NCI-H526 treated with DMSO at 0.1 percent for 48 hours (cell line): Measurements from ENCODE around the gene ARID3C.

Source experiments
- DNase-seq: peaks from one replicate; lab custom pipeline; 2025; lab: John Stamatoyannopoulos, UW

ARID3C gene

GRCh38 chr9:34628656-34629490, at the start of gene ARID3C:
Gene ARID3C, minus strand, starts transcription at chr9:34629066. Its CDS starts 1,052 bp downstream, at chr9:34628014.
- DNase-seq = peak; percentile 42

- no peak for DNase-seq
Measured at GRCh38 chr9:34675869-34676268, 47.0 kb upstream of the ARID3C start.

GRCh38 chr9:34675048-34675714, 46.3 kb upstream of the ARID3C start:
- DNase-seq = peak; percentile 25

GRCh38 chr9:34674440-34674839, 45.6 kb upstream of the ARID3C start:
- no peak for DNase-seq

- no peak for DNase-seq
Measured at GRCh38 chr9:34671307-34671706, 42.4 kb upstream of the ARID3C start.

GRCh38 chr9:34669809-34670562, 41.1 kb upstream of the ARID3C start:
- DNase-seq = no peak

GRCh38 chr9:34665381-34666250, 36.8 kb upstream of the ARID3C start:
- DNase-seq = peak; percentile 76

GRCh38 chr9:34665067-34665380, 36.2 kb upstream of the ARID3C start:
- no peak for DNase-seq

GRCh38 chr9:34664281-34665066, 35.6 kb upstream of the ARID3C start:
- DNase-seq = peak; percentile 39

GRCh38 chr9:34663303-34663605, 34.4 kb upstream of the ARID3C start:
- no peak for DNase-seq

- DNase-seq = no peak
Measured at GRCh38 chr9:34662526-34663302, 33.8 kb upstream of the ARID3C start, which contains the start of gene CCL27. Gene CCL27, minus strand, starts transcription at chr9:34662657. Its CDS starts 24 bp downstream, at chr9:34662633.

- no peak for DNase-seq
Measured at GRCh38 chr9:34659592-34660253, 30.9 kb upstream of the ARID3C start.

GRCh38 chr9:34658461-34658860, 29.6 kb upstream of the ARID3C start:
- no peak for DNase-seq

GRCh38 chr9:34656992-34657391, 28.1 kb upstream of the ARID3C start:
- DNase-seq = no peak

GRCh38 chr9:34655394-34655793, 26.5 kb upstream of the ARID3C start:
- DNase-seq = no peak

GRCh38 chr9:34654323-34655051, 25.6 kb upstream of the ARID3C start:
- DNase-seq = no peak

- no peak for DNase-seq
Measured at GRCh38 chr9:34653151-34654072, 24.5 kb upstream of the ARID3C start.

GRCh38 chr9:34652602-34653000, 23.7 kb upstream of the ARID3C start:
- no peak for DNase-seq
